Sigmoid colon (tissue), 7 donors: ENCODE results near the gene PDE1A. TPM values are rescaled to one million over a fixed set of nuclear protein-coding genes. Genes with fewer than 3 reads are reported as not detected.

ENCODE experiments used
- DNase-seq: peaks from one replicate; pipeline ENCODE4 v3.0.0-alpha.2; 2019
- H3K27ac ChIP-seq, 4 donors: fragments of 200-600 bp; sonication (generic); one replicate each; pipeline ENCODE4 v1.5.1; 2016 to 2019; ENCODE audit warnings: mild to moderate bottlenecking in 1 of 4
- H3K27me3 ChIP-seq, 3 donors: fragments of 200-600 bp; sonication (generic); one replicate each; pipeline ENCODE4 v1.5.1; 2019; ENCODE audit warnings: mild to moderate bottlenecking in 1 of 3
- H3K36me3 ChIP-seq, 4 donors: fragments of 200-600 bp; sonication (generic); one replicate each; pipeline ENCODE4 v1.5.1; 2016 to 2019
- H3K4me1 ChIP-seq, 4 donors: fragments of 200-600 bp; sonication (generic); one replicate each; pipeline ENCODE4 v1.5.1; 2017 to 2019
- H3K4me3 ChIP-seq, 4 donors: fragments of 200-600 bp; sonication (generic); one replicate each; pipeline ENCODE4 v1.5.1; 2017 to 2019; ENCODE audit warnings: mild to moderate bottlenecking in 2 of 4, moderate library complexity in 1 of 4
- H3K9me3 ChIP-seq, 4 donors: fragments of 200-600 bp in 3 of 4; sonication (generic) in 3 of 4; one replicate each; pipeline versions ENCODE4 v1.5.1 to v1.6.1; 2013 to 2019
- EP300 ChIP-seq, 4 donors: sonication (generic); formaldehyde crosslinking; IDR thresholded peaks; one replicate each; pipeline ENCODE4 v1.6.1; 2017; ENCODE audit warnings: antibody characterized with exemption in 4 of 4
- POLR2A ChIP-seq, 2 donors: fragments of 450-650 bp; IDR thresholded peaks; one replicate each; pipeline ENCODE4 v1.6.1; 2016; ENCODE audit warnings: antibody characterized with exemption in 2 of 2, mild to moderate bottlenecking in 2 of 2, moderate library complexity in 2 of 2
- POLR2AphosphoS5 ChIP-seq, 4 donors: sonication (generic); formaldehyde crosslinking; IDR thresholded peaks; one replicate each; pipeline ENCODE4 v1.6.1; 2017; ENCODE audit warnings: antibody characterized with exemption in 4 of 4
- WGBS, 2 donors: extraction: QIAGEN DNeasy Blood & Tissue Kit; methylation state at CpG; one replicate each; pipeline ENCODE4 v1.1.7; 2013; 5-methylcytosine and 5-hydroxymethylcytosine counted together
- intact Hi-C: fragments of 100-400 bp; cut with DNase I; formaldehyde crosslinking; loops from one replicate; pipeline ENCODE4 v1.15.1; 2023
- polyA plus RNA-seq, 3 donors: library from polyadenylated mRNA; stranded (reverse); fragments of 200-250 nt; gene quantifications; one replicate each; pipeline ENCODE4 v1.2.3, GENCODE V29; 2013
- total RNA-seq, 4 donors: library from RNA; depleted of rRNA; stranded (reverse); fragments of >200 nt; gene quantifications; one replicate each; pipeline ENCODE4 v1.1.0, GENCODE V29; 2016
- TF ChIP-seq, protein P1 (sequence below), 4 experiments: fragments of 450-650 bp in 3 of 4; fragments of 200-600 bp in 1 of 4; IDR thresholded peaks; one replicate each; pipeline ENCODE4 v1.5.1; 2016 to 2019; ENCODE audit warnings: antibody characterized with exemption in 4 of 4, mild to moderate bottlenecking in 3 of 4, moderate library complexity in 2 of 4
- donor health status: healthy with polysubstance abuse.
- donor health status: Bipolar disorder and iron deficiency.
- donor health status: healthy.

PDE1A gene
- total and polyA plus RNA-seq, 7 donors = 0.69 to 37.1 (median 17.2) TPM

GRCh38 chr2:182448371-182448770 is 21.5 kb upstream of the PDE1A start:
- H3K27ac ChIP-seq = no peak overlapping the region
- intact Hi-C loops = no loop called here
- no peaks in the 10 kb centered on the region for H3K36me3 ChIP-seq
- H3K9me3 ChIP-seq = no peaks in the 10 kb centered on the region
- 94 to 99% methylated on average over 2 of the region's 2 CpGs for WGBS, 2 donors
- H3K27me3 ChIP-seq = no peaks in the 10 kb centered on the region
- H3K4me1 ChIP-seq = no peaks in the 10 kb centered on the region
- no peak overlapping the region for H3K4me3 ChIP-seq
- TF ChIP-seq EP300 (IDR thresholded peaks at IDR 0.05) (no peak), POLR2A (IDR thresholded peaks at IDR 0.05) (no peak), POLR2AphosphoS5 (IDR thresholded peaks at IDR 0.05) (no peak)
- TF ChIP-seq, protein P1, sequence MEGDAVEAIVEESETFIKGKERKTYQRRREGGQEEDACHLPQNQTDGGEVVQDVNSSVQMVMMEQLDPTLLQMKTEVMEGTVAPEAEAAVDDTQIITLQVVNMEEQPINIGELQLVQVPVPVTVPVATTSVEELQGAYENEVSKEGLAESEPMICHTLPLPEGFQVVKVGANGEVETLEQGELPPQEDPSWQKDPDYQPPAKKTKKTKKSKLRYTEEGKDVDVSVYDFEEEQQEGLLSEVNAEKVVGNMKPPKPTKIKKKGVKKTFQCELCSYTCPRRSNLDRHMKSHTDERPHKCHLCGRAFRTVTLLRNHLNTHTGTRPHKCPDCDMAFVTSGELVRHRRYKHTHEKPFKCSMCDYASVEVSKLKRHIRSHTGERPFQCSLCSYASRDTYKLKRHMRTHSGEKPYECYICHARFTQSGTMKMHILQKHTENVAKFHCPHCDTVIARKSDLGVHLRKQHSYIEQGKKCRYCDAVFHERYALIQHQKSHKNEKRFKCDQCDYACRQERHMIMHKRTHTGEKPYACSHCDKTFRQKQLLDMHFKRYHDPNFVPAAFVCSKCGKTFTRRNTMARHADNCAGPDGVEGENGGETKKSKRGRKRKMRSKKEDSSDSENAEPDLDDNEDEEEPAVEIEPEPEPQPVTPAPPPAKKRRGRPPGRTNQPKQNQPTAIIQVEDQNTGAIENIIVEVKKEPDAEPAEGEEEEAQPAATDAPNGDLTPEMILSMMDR (IDR thresholded peaks at IDR 0.05) = no peak
- no peak for DNase-seq

DNA sequence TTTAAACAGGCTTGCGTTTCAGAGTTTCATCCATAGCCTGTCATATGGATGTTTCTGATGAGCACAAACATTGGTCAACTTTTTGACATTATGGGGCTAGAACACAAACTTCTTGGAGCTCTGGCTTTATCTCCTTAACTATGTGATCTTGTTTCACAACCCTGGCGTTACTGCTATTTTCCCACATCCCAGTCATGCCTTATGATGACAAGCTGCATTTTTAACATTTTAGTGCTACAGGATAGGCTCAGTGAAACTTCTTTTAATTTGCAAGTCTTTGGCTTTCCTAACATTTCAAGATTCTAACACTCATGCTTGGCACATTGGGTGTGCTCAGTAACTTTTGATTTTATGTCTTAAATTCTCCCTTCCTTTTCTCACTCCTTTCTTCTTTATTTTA is 21.0 kb upstream of the PDE1A start:
- H3K27ac ChIP-seq = no peak overlapping the region
- H3K36me3 ChIP-seq = no peaks in the 10 kb centered on the region
- TF ChIP-seq EP300 (IDR thresholded peaks at IDR 0.05) = no peak
- H3K9me3 ChIP-seq = no peaks in the 10 kb centered on the region
- no peaks in the 10 kb centered on the region for H3K27me3 ChIP-seq
- WGBS, 2 donors = 84 to 89% methylated on average over 2 of the region's 2 CpGs
- no peak overlapping the region for H3K4me3 ChIP-seq
- intact Hi-C loops = no loop called here
- DNase-seq = no peak
- H3K4me1 ChIP-seq = no peaks in the 10 kb centered on the region

DNA sequence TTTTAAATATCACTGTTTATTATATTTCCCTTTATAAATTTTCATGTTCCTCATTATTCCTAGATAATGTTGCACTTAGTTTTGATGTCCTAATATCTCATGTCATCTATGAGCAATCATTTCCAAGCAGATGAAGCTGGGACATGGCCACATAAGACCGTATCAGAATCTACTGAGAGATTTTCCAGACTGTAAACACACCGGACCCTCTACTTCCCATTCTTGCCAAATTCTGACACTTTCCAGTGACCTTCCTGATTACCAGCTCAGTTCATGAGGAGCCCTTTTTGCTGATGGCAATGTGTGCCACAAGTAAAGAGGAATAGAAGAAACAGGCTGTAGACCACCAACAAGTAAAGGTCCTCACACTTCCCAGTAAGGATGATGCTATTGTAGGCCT is 20.3 kb upstream of the PDE1A start:
- WGBS, 2 donors = 70 to 87% methylated on average over 2 of the region's 2 CpGs
- no peak for DNase-seq
- Histone ChIP-seq H3K4me1 (no peaks in the 10 kb centered on the region), H3K9me3 (no peaks in the 10 kb centered on the region), H3K27me3 (no peaks in the 10 kb centered on the region), H3K4me3 (no peak overlapping the region), H3K27ac (no peak overlapping the region), H3K36me3 (no peaks in the 10 kb centered on the region)
- intact Hi-C loops = no loop called here
- TF ChIP-seq, protein P1 (IDR thresholded peaks at IDR 0.05) = no peak
- TF ChIP-seq POLR2AphosphoS5 (IDR thresholded peaks at IDR 0.05) (no peak), POLR2A (IDR thresholded peaks at IDR 0.05) (no peak), EP300 (IDR thresholded peaks at IDR 0.05) (no peak)

GRCh38 chr2:182446087-182446486 is 19.3 kb upstream of the PDE1A start:
- Histone ChIP-seq H3K4me1 (no peaks in the 10 kb centered on the region), H3K27me3 (no peaks in the 10 kb centered on the region), H3K4me3 (no peak overlapping the region), H3K27ac (no peak overlapping the region), H3K36me3 (no peaks in the 10 kb centered on the region), H3K9me3 (no peaks in the 10 kb centered on the region)
- no peak for DNase-seq
- intact Hi-C loops = no loop called here
- TF ChIP-seq, protein P1 (IDR thresholded peaks at IDR 0.05) = no peak
- TF ChIP-seq POLR2AphosphoS5 (IDR thresholded peaks at IDR 0.05) (no peak), POLR2A (IDR thresholded peaks at IDR 0.05) (no peak), EP300 (IDR thresholded peaks at IDR 0.05) (no peak)

DNA sequence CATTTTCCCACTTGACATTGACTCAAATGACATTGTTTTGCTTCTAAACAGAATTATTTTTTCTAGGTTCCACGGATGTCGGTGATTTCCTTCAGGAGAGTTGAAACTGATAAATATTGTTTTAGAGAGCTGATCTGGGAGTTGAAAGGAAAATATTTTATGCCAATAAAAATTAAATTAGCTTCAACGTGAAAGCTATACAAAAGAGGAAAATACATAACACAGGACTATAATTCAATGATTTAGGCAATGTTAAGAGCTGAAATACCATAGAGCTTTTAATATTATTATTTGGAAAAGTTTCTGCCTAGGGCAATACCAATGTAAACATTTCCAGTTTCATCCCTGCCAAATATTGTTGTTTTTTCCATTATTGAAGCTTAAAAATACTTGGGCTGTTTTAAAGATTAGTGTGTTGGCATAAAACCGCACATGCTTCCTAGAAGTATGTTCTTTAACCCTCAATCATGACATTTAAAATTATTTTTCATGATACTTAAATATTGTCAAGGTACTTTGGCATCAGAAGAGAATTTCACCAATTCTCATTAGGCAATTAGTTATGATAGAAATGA is 18.6 kb upstream of the PDE1A start:
- no peaks in the 10 kb centered on the region for H3K27me3 ChIP-seq
- no peaks in the 10 kb centered on the region for H3K36me3 ChIP-seq
- no peaks in the 10 kb centered on the region for H3K9me3 ChIP-seq
- no peak overlapping the region for H3K4me3 ChIP-seq
- no peaks in the 10 kb centered on the region for H3K4me1 ChIP-seq
- no peak for DNase-seq
- TF ChIP-seq POLR2AphosphoS5 (IDR thresholded peaks at IDR 0.05) (no peak), POLR2A (IDR thresholded peaks at IDR 0.05) (no peak), EP300 (IDR thresholded peaks at IDR 0.05) (no peak)
- TF ChIP-seq, protein P1 (IDR thresholded peaks at IDR 0.05) = no peak
- WGBS, 2 donors = 63 to 67% methylated on average over 4 of the region's 4 CpGs
- intact Hi-C loops = no loop called here
- H3K27ac ChIP-seq = no peak overlapping the region
